ENCODE results near the gene COL23A1.

The COL23A1 gene

DNA sequence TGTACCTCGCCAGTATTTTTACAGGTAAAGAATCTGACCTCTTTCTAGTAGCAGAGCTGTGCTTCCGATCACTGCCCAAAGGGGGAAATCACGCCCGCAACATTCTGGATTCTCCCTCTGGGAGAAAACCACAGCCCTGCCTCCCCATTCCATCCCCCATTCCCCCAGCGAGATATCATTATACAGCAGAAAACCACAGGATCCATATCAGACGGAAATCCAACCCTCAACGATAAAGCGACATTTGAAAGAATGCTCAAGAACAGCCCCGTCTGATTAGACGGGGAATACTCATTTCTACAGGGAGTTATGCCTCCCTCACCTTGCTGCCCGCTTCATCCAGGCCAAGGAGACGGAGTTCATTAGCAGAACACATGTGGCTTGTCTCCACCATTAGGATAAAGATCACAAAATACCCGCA lies 172.8 kb downstream of the COL23A1 start:
- H3K9ac ChIP-seq (ENCODE audit: low read length) = no peak overlapping the region
- no peaks in the 10 kb centered on the region for H3K36me3 ChIP-seq (ENCODE audit: control insufficient read depth, low read depth, low read length)
- no peak overlapping the region for H3K4me3 ChIP-seq (ENCODE audit: low read length)
- H3K27ac ChIP-seq (ENCODE audit: low read length) = no peak overlapping the region
- peaks cover 41% of the 10 kb centered on the region for H3K4me1 ChIP-seq (ENCODE audit: control insufficient read depth, low read depth, low read length)
- no peaks in the 10 kb centered on the region for H3K27me3 ChIP-seq (ENCODE audit: control insufficient read depth, insufficient read depth, low read length)
- H3K9me3 ChIP-seq (ENCODE audit: control insufficient read depth, low read depth, low read length) = no peaks in the 10 kb centered on the region

DNA sequence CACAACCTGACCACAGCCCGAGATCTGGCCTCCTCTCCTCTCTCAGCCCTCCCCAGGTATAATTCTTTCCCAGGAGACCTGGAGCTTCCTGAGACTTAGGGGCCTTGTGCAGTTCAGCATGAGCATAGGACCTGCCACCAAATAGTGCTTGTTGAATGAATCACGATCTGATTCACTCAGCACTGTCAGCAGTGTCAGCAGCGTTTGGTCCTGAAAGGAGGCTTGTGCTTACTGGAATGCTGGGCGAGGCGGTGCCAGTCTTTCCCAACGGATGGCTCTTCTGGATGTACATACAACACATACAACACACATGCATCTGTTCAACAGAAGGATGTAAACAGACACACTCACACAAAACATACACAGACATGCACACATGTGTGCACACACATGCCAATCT lies 173.3 kb downstream of the COL23A1 start:
- Histone ChIP-seq H3K27ac (ENCODE audit: low read length) (no peak overlapping the region), H3K4me3 (ENCODE audit: low read length) (no peak overlapping the region), H3K9ac (ENCODE audit: low read length) (no peak overlapping the region), H3K36me3 (ENCODE audit: control insufficient read depth, low read depth, low read length) (no peaks in the 10 kb centered on the region), H3K9me3 (ENCODE audit: control insufficient read depth, low read depth, low read length) (no peaks in the 10 kb centered on the region), H3K27me3 (ENCODE audit: control insufficient read depth, insufficient read depth, low read length) (no peaks in the 10 kb centered on the region), H3K4me1 (ENCODE audit: control insufficient read depth, low read depth, low read length) (peaks cover 37% of the 10 kb centered on the region)

DNA sequence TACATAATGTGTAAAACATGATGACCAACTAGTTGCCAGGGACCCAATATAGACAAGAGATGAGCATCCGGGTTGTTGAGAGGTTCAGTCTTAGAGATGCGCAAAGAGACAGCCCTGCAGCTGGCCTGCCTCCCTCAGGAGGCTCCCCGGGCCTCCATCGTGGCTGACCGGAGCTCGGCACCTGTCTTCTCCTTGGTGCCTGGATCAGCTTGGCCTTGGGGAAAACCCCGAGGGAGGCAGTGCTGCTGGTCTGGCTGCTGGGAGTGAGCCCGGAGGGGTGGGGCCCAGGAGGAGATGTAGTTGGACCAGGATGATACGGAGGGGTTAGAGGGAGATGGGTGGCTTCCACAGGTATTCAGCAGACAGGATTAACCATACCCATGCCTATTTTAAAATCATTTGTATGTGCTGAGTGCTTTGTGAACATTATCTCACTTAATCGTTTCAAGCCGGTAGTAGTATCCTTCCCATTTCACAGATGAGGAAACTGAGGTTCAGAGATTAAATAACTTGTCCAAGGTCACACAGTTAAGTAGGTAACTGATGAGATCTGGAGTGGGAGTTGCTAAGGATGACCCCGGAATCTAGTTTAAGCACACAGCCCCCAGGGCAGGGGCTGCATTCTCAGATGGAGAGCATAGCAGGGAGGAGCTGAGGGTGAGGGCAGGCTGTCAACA lies 173.8 kb downstream of the COL23A1 start:
- Histone ChIP-seq H3K9ac (ENCODE audit: low read length) (no peak overlapping the region), H3K27me3 (ENCODE audit: control insufficient read depth, insufficient read depth, low read length) (no peaks in the 10 kb centered on the region), H3K9me3 (ENCODE audit: control insufficient read depth, low read depth, low read length) (no peaks in the 10 kb centered on the region), H3K36me3 (ENCODE audit: control insufficient read depth, low read depth, low read length) (no peaks in the 10 kb centered on the region), H3K27ac (ENCODE audit: low read length) (no peak overlapping the region), H3K4me3 (ENCODE audit: low read length) (no peak overlapping the region), H3K4me1 (ENCODE audit: control insufficient read depth, low read depth, low read length) (peaks cover 33% of the 10 kb centered on the region)

DNA sequence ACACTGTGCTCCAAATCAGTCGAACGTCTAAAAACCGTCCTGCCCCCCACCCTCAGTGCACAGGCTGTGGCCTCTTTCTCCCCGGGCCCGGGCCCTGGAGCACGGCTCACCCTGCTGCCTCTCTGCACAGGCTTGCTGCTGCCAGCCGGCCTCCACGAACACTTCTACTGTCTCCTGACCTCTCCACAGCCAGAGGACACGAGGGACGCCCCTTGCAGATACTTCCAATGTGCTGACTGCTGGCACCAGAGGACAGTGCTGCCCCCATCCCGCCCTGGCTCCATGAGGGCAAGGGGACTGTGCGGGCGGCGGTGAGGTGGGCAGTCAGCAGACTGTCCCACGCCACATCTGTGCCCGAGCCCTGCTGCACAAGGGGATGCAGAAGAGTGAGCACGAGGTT lies 174.8 kb downstream of the COL23A1 start:
- no peaks in the 10 kb centered on the region for H3K36me3 ChIP-seq (ENCODE audit: control insufficient read depth, low read depth, low read length)
- H3K9me3 ChIP-seq (ENCODE audit: control insufficient read depth, low read depth, low read length) = no peaks in the 10 kb centered on the region
- H3K27me3 ChIP-seq (ENCODE audit: control insufficient read depth, insufficient read depth, low read length) = no peaks in the 10 kb centered on the region
- H3K27ac ChIP-seq (ENCODE audit: low read length) = no peak overlapping the region
- peaks cover 27% of the 10 kb centered on the region for H3K4me1 ChIP-seq (ENCODE audit: control insufficient read depth, low read depth, low read length)
- H3K9ac ChIP-seq (ENCODE audit: low read length) = no peak overlapping the region
- no peak overlapping the region for H3K4me3 ChIP-seq (ENCODE audit: low read length)

DNA sequence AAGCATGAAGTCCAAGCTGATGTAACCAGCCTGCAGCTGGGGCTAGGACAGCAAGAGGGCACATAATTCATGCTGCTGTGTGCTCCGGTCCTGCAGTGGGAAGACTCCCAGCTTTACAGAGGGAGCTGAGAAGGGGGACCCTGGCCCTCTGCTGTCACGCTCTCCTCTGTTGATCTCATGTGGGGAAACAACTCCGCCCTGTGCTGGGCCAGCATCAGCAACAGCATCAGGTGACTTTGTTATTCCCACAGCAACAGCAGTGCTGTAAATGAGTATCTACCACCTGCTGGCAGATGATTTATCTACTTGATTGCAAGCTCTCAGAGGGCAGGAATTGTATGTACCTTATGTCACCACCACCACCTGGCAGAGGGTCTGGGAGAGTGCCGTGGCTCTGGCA lies 176.2 kb downstream of the COL23A1 start:
- H3K36me3 ChIP-seq (ENCODE audit: control insufficient read depth, low read depth, low read length) = no peaks in the 10 kb centered on the region
- H3K27me3 ChIP-seq (ENCODE audit: control insufficient read depth, insufficient read depth, low read length) = no peaks in the 10 kb centered on the region
- H3K4me1 ChIP-seq (ENCODE audit: control insufficient read depth, low read depth, low read length) = peaks cover 16% of the 10 kb centered on the region
- H3K27ac ChIP-seq (ENCODE audit: low read length) = no peak overlapping the region
- H3K9ac ChIP-seq (ENCODE audit: low read length) = no peak overlapping the region
- no peaks in the 10 kb centered on the region for H3K9me3 ChIP-seq (ENCODE audit: control insufficient read depth, low read depth, low read length)
- H3K4me3 ChIP-seq (ENCODE audit: low read length) = no peak overlapping the region

DNA sequence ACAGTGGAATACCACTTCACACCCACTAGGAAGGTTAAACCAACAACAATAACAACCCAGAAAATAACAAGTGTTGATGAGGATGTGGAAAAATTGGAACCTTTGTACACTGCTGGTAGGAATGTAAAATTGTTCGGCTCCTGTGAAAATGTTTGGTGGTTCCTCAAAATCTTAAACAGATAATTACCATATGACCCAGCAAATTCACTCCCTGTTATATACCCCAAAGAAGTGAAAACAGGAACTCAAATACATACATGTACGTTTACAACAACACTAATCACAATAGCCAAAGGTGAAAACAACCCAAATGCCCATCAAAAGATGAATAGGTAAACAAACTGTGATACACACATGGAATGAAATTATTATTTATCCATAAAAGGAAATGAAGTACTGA lies 179.1 kb downstream of the COL23A1 start:
- Histone ChIP-seq H3K4me3 (ENCODE audit: low read length) (no peak overlapping the region), H3K36me3 (ENCODE audit: control insufficient read depth, low read depth, low read length) (no peaks in the 10 kb centered on the region), H3K27ac (ENCODE audit: low read length) (no peak overlapping the region), H3K9me3 (ENCODE audit: control insufficient read depth, low read depth, low read length) (no peaks in the 10 kb centered on the region), H3K27me3 (ENCODE audit: control insufficient read depth, insufficient read depth, low read length) (no peaks in the 10 kb centered on the region), H3K9ac (ENCODE audit: low read length) (no peak overlapping the region), H3K4me1 (ENCODE audit: control insufficient read depth, low read depth, low read length) (peaks cover 6% of the 10 kb centered on the region)

DNA sequence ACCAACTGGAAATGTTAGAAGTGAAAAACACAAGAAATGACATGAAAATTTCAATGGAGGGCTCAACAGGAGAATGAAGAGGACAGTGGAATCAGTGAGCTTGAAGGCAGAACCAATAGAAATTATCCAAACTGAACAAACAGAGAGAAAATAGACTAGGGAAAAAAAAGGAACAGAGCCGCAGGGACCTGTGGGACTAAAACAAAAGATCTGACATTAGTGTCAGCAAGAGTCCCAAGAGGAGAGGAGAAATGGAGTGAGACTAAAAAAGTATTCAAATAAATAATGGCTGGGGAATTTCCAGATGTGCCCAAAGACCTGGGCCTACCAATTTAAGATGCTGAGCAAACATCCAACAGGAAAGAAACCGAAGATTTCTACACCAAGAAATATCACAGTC lies 182.5 kb downstream of the COL23A1 start:
- no peaks in the 10 kb centered on the region for H3K36me3 ChIP-seq (ENCODE audit: control insufficient read depth, low read depth, low read length)

DNA sequence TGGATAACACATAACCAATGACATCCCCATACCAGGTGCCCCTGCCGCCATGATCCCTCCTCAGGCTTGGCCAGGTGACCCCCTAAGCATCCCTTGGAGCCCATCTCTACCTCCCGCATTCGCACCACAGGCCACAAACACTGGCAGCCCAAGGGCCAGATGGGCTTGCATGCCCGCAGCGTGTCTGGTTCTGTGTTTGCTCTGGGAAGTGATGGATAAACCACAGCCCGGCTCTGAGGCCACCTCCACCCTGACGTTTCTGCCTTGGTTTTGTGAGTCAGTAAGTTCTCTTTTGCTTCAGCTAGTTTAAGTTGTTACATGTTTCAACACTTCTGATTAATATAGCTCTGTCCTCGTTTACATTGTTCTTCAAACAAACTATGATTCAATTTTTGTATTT lies 185.2 kb downstream of the COL23A1 start:
- no peaks in the 10 kb centered on the region for H3K4me1 ChIP-seq (ENCODE audit: control insufficient read depth, low read depth, low read length)
- no peak overlapping the region for H3K4me3 ChIP-seq (ENCODE audit: low read length)
- H3K9me3 ChIP-seq (ENCODE audit: control insufficient read depth, low read depth, low read length) = no peaks in the 10 kb centered on the region
- H3K27me3 ChIP-seq (ENCODE audit: control insufficient read depth, insufficient read depth, low read length) = no peaks in the 10 kb centered on the region
- no peak overlapping the region for H3K27ac ChIP-seq (ENCODE audit: low read length)
- no peak overlapping the region for H3K9ac ChIP-seq (ENCODE audit: low read length)
- no peaks in the 10 kb centered on the region for H3K36me3 ChIP-seq (ENCODE audit: control insufficient read depth, low read depth, low read length)

More for the DNA sequence above, 182.5 kb downstream of the COL23A1 start:
- Histone ChIP-seq H3K27me3 (ENCODE audit: control insufficient read depth, insufficient read depth, low read length) (no peaks in the 10 kb centered on the region), H3K9me3 (ENCODE audit: control insufficient read depth, low read depth, low read length) (no peaks in the 10 kb centered on the region), H3K4me3 (ENCODE audit: low read length) (no peak overlapping the region), H3K4me1 (ENCODE audit: control insufficient read depth, low read depth, low read length) (no peaks in the 10 kb centered on the region), H3K9ac (ENCODE audit: low read length) (no peak overlapping the region), H3K27ac (ENCODE audit: low read length) (no peak overlapping the region)

DNA sequence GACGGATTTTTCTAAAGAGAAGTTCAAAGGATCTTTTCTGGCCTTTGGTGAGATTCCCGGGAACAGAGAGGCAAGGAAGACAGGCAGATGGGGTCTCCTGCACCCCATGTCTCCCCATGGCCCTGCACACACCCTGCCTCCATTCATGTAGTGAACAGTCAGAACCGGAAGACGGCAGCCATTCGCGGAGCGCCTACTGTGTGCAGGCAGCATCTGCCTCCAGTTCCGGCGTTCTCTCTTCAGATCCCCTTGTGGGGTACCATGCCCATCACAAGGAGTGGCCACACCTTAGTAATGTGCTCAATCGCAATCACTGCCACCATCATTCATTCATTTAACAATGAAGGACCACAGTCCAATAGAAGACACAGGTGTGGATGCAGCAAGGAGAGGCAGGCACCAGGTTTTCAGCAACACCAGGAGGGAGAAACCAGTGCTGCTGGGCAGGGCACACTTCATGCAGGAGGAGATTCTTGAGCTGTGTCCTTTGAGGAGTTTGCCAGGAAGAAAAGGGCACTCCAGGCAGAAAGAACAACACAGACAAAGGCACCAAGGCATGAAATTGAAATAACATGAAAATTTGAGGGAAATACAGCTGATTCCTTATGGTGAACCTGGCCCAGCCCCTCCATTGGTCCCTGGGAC lies 186.1 kb downstream of the COL23A1 start:
- Histone ChIP-seq H3K9me3 (ENCODE audit: control insufficient read depth, low read depth, low read length) (no peaks in the 10 kb centered on the region), H3K27ac (ENCODE audit: low read length) (no peak overlapping the region), H3K4me3 (ENCODE audit: low read length) (no peak overlapping the region), H3K9ac (ENCODE audit: low read length) (no peak overlapping the region), H3K27me3 (ENCODE audit: control insufficient read depth, insufficient read depth, low read length) (no peaks in the 10 kb centered on the region), H3K36me3 (ENCODE audit: control insufficient read depth, low read depth, low read length) (no peaks in the 10 kb centered on the region), H3K4me1 (ENCODE audit: control insufficient read depth, low read depth, low read length) (peaks cover 3% of the 10 kb centered on the region)

DNA sequence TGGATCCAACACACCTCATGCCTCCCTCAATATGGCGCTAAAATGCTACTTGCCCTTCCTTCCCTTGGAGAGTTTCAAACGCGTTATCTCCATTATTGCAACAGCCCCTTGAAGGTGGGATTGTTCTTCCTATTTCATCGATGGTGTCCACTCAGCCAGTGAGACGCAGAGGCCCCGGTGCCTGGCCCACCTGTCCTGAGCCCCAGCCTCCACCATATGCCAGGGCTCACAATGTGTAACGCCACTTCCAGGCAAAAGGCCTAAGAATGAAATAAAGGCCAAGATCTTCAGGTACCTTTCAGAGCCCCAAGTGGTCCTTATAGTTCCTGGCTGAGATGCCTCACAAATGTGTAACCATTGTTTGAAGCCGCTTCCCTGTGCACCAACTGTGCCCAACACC lies 186.8 kb downstream of the COL23A1 start:
- Histone ChIP-seq H3K9ac (ENCODE audit: low read length) (no peak overlapping the region), H3K9me3 (ENCODE audit: control insufficient read depth, low read depth, low read length) (no peaks in the 10 kb centered on the region), H3K27ac (ENCODE audit: low read length) (no peak overlapping the region), H3K4me3 (ENCODE audit: low read length) (no peak overlapping the region), H3K36me3 (ENCODE audit: control insufficient read depth, low read depth, low read length) (no peaks in the 10 kb centered on the region), H3K4me1 (ENCODE audit: control insufficient read depth, low read depth, low read length) (peaks cover 3% of the 10 kb centered on the region), H3K27me3 (ENCODE audit: control insufficient read depth, insufficient read depth, low read length) (no peaks in the 10 kb centered on the region)

DNA sequence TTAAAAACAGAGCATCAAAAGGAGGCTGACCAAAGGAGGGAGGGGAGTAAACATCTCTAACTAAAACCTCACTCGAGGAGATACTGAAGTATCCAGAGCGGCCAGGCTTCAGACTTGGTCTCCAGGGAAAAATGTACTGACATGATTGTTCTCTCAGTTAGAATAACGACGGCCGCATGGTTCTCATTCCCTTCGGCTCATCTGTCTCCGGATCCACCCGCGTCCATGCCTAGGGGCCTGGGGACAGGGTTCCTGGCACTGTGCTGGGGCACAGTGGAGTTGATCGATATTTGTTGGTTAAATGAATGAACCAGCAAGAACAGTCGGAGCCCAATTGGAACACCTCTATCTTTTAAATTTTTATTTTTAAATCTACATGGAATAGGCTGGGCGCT lies 190.5 kb downstream of the COL23A1 start:
- Histone ChIP-seq H3K9ac (ENCODE audit: low read length) (no peak overlapping the region), H3K27ac (ENCODE audit: low read length) (no peak overlapping the region), H3K9me3 (ENCODE audit: control insufficient read depth, low read depth, low read length) (no peaks in the 10 kb centered on the region), H3K4me3 (ENCODE audit: low read length) (no peak overlapping the region), H3K27me3 (ENCODE audit: control insufficient read depth, insufficient read depth, low read length) (no peaks in the 10 kb centered on the region), H3K36me3 (ENCODE audit: control insufficient read depth, low read depth, low read length) (no peaks in the 10 kb centered on the region), H3K4me1 (ENCODE audit: control insufficient read depth, low read depth, low read length) (peaks cover 3% of the 10 kb centered on the region)
